GM21529 (cell line): Measurements from ENCODE around the gene SRRM3.
"Not testable (repeated sequence)": the region's sequence is repeated elsewhere in the genome, so short reads cannot be mapped to it uniquely, and the experiment has no call there.

Experiments used
- ATAC-seq: cut with Tn5 transposase; IDR thresholded peaks from one replicate; pipeline ENCODE4 v1.9.1; 2021; ENCODE audit not compliant: unreplicated experiment

Gene SRRM3

DNA sequence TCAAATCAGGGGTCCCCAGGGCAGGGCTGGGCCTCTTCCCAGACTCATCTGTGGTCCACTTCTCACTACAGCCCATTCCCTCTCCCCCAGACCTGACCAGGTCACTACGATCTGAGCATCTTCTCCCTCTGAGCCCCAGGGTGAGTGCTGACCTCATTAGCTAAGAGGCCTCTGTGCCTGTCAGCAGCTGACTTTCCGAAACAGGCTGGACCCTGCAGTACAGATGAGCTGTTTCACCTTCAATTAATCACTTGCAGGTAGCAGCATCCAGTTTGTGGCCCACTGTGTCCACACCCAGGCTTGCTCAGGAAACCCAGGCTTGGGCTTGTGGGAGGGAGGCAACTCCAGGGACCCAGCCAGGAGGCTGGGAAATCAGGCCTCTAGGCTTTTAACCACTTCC lies 24.3 kb downstream of the SRRM3 start:
- ATAC-seq, result no peak

DNA sequence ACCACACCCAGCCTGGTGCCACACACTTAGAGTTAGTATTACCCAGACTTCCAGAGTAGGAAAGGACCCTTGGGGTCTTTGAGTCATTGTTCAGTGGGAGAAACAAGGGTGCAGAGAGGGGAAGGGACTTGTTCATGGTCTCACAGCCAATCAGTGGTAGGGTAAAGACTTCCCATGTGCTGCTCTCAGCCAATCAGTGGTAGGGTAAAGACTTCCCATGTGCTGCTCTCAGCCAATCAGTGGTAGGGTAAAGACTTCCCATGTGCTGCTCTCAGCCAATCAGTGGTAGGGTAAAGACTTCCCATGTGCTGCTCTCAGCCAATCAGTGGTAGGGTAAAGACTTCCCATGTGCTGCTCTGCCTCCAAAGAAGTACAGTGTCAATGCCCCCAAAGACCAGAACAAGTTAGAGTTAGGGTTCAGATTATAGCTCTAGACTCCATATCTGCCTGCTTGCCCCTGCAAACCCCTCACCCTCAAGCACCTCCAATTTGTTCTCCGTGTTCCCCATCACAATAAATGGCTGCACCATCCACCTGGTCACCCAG lies 25.3 kb downstream of the SRRM3 start:
- ATAC-seq, result not testable (repeated sequence)

DNA sequence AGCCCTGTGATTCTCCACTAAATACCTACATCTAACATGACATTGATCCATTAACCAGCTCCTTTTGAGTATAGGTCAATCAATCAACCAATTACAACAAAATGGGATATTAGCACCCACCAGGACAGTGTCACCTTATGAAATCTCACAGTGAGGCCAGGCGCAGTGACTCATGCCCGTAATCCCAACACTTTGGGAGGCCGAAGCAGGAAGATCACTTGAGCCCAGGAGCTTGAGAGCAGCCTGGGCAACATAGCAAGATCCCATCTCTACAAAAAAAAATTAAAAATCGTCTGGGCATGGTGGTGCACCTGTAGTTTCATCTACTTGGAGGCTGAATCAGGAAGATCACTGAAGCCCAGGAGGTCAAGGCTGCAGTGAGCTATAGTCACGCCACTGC lies 28.5 kb downstream of the SRRM3 start:
- ATAC-seq, result no peak

DNA sequence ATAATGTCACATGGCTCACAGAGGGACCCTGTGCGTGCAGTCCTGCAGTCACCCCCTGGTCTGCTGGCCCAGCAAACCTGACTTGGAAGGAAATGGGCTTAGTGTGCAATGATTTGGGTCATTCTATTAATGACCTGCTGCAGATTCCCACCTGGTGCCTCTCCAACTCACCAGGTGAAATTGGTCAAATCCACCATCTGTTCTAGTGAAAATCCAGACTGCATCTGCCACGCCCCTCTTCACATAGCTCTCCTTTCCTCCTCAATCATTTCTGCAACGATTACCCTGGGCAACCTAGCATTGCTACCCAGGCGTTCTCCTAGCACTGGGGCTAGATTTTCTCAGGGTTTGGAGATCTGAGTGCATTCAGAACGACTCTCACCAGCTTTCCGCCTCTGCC lies 29.4 kb downstream of the SRRM3 start:
- ATAC-seq, result no peak

DNA sequence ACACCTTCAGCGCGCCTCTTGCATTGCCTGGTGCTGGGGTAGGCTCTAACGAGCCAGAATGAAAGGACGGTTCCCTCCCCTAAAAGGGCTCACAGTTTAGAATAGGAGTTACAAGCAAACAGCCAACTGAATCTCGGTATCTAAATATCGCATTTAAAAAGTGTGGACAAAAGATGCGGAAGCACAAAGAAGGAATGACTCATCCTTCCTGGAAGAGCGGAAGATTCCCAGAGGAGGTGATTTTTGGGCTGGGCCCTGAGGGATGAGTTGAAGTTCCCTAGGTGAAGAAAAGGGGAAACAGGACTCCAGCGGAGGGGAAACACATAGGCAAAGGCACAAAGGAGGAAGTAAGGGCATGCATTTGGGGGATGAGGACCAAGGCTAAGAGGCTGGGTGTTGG lies 29.9 kb downstream of the SRRM3 start:
- no peak for ATAC-seq

DNA sequence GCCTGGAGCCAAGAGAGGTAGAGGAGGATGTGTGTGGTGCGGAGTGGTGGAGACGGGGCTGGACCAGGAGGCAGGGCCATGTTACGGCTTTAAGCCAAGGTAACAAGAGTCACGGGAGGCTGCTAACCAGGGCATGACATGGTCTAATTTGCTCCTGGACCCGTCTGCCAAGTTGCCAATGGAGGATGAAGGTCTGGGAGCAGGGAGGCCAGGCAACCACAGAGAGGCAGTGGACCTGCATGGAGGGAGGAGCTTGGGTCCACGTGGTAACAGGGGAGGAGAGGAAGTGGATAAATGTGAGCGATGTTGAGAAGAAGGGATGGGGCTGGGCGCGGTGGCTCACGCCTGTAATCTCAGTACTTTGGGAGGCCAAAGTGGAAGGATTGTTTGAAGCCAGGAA lies 31.0 kb downstream of the SRRM3 start:
- ATAC-seq, result no peak

DNA sequence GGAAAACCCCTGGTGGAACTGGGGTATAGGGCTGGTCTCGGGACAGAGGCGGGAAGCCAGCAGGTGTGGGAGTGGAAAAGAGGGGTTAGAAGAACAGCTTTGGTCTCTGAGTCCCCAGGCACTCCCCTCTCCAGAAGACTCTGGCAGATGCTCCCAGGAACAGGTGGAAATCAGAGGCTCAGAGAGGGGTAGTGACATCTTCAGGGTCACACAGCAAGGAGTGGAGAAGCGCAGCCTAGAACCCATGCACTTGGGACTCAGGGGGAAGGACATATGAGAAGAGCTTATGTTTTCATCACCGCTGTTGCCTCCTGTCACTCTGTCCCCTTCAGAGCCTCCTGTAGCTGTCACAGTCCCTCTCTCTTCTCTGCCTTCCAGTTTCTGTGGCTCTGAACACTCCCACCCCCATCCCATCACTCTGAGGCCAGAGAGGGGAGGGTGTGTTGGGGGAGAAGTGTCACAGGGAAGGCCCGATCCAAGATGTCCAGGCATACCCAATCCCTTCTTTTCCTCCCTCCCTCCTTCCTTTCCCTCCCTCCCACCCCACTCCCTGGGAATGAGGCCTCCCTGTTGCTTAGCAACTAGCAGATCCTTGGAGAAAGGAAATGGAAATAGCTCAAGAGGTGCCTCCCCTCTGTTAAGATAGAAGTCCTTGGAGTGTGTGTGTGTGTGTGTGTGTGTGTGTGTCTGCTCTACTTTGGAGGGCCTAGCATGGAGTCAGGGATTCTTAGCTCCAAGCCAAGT lies 32.0 kb downstream of the SRRM3 start:
- no peak for ATAC-seq

DNA sequence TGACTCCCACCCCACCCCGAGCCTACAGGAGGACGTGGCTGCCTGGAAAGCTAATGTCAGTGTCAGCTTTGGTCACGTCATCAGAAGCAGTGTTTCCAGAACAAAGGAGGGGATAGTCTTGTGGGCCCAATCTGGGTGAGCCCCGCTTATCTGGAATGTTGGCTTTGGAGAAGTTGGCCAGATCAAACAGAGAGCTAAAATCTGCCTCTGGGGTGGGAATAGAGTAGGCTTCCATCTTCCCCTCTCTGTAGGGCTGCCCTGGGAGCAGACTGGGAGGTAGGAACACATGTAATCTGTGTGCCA lies 32.5 kb downstream of the SRRM3 start:
- ATAC-seq, result no peak

DNA sequence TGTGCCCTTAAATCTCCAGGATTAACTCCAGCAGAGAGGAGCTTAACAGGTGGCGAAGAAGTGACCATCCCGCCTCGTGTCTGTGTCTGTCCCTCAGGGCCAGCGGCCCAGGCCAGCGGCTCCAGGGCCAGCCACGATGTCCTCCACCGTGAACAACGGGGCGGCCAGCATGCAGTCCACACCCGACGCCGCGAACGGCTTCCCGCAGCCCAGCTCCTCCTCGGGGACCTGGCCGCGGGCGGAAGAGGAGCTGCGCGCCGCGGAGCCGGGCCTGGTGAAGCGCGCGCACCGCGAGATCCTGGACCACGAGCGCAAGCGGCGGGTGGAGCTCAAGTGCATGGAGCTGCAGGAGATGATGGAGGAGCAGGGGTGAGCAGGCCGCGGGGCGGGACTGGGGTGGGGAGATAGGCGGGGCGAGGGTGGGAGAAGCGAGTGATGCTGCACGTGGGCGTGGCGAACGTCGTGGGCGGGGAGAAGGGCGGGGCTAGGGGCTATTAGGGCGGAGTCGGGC lies 33.3 kb downstream of the SRRM3 start:
- peak; percentile 64 for ATAC-seq

DNA sequence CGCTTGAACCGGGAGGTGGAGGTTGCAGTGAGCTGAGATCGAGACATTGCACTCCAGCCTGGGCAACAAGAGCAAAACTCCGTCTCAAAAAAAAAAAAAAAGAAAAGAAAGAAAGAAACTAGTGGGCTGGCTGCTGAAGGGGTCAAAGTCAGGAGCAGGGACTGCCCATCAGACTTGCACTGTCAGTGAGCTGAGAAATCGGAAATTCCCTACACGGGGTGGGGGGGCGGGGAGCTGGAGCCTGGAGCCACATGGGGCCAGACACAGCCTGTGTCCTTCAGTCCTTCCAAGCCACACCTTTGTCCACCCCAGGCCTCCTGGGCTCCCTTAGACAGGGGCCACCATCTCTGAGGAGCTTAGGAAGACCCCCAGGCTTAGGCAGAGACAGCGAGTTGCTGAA lies 34.5 kb downstream of the SRRM3 start:
- no peak for ATAC-seq

DNA sequence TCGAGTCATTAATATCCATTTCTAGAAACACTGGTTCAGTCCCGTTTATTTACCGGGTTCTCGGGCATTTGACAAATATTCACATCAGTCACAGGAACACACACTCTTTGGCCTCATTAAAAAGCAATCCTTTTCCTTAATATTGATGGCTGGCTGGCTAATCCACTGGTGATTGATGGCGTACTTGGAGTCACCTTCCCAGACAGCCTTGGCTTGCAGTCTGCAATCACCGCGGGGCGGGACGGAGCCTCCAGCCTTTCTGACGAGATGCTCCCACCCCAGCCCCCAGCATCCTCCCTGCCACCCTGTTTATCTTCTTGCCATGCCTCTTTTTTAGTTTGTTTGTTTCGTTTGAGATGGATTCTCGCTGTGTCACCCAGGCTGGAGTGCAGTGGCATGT lies 36.6 kb downstream of the SRRM3 start:
- ATAC-seq, result no peak

DNA sequence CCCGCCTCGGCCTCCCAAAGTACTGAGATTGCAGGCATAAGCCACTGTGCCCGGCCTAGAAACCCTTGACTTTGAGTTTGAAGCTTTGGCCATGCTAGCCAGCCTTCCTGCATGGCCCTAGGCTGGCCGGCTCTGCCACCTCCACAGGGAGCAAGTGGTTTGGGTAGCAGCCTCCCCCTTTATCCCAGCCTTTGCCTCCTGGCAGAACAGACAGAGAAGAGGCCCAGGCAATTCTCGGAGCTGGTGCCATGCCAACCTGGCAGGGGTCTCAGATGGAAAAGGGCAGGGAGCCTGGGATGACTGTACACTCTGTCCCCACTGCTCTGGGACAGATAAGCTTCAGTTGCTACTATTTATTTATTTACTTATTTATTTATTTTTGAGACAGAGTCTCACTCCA lies 39.4 kb downstream of the SRRM3 start:
- no peak for ATAC-seq

DNA sequence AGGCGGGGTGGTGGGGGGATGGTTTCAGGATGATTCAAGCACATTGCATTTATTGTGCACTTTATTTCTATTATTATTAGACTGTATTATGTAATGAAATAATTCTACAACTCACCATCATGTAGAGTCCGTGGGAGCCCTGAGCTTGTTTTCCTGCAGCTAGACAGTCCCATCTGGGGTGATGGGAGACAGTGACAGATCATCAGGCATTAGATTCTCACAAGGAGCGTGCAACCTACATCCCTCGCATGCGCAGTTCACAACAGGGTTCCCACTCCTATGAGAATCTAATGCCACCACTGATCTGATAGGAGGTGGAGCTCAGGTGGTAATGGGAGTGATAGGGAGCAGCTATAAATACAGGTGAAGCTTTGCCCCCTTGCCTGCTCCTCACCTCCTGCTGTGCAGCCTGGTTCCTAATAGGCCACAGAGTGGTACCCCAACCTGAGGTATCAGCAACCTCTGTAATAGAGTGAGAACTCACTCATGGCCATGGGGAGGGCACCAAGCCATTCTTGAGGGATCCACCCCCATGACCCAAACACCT lies 40.9 kb downstream of the SRRM3 start:
- not testable (repeated sequence) for ATAC-seq

DNA sequence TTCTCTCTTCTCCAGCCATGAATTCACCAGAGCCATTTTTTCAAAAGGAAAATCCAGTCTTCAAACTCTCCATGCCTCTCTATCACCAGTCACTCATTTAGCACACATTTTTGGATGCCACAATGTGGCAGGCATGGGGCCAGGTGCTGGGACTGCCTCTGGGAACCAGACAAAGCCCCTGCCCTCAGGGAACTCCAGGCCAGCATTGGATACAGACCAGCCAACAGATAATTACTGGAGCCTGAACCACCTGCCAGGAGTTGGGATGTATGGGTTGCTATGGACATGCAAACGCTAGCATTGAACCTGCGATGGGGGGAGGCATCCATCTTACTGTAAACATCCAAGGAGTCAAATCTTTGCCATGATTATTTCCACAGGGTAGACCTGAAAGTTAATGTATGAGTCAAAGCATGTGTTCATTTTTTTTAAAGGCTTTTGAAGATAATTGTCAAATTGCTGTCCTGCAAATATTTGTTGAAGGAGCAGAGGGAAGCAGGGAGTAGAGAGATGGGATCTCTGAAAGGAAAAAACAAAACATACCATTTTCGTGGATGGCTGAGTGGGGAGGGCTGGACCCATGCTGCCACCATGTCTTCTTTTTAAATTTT lies 43.2 kb downstream of the SRRM3 start:
- no peak for ATAC-seq

DNA sequence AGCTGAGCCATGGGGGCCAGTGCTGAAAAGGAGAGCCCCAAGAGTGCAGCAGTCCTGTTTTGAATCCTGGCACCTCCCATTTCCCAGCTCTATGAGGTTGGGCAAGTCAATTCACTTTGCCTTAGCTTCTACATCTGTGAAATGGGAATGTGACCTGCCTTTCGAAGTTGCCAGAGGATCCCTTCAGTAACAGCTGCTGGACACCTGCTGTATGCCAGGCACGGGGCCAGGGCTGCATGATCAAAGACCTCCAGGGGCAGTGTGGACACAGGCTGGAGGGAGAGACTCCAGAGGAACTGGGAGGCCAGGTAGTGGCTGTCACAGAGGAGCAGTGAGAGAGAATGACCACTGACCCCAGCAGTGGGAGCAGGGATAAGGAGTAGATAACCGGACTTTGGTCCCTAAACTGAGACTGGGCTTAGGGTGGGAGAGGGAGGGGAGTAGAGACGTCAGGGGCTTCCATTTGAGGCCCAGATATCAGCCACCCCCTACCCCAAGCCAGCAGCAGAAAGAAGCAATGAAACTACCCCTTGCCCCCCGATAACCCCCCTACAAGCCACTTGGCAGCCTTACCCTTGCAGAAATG lies 45.2 kb downstream of the SRRM3 start:
- ATAC-seq, result no peak

DNA sequence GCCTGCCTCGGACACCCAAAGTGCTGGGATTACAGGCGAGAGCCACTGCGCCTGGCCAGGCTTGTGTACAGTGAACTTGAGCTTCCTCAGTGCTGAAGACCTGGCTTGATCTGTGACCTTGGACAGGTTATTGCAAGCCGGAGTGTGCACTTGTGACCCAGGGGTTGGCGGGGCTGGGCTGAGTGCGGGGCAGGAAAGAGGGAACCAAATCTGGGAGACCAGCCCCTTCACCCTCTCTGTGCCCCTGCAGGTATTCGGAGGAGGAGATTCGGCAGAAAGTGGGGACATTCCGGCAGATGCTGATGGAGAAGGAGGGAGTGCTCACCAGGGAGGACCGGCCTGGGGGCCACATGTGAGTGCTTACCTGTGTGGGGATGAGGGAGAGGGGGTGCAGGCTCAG lies 46.2 kb downstream of the SRRM3 start:
- ATAC-seq, result no peak

DNA sequence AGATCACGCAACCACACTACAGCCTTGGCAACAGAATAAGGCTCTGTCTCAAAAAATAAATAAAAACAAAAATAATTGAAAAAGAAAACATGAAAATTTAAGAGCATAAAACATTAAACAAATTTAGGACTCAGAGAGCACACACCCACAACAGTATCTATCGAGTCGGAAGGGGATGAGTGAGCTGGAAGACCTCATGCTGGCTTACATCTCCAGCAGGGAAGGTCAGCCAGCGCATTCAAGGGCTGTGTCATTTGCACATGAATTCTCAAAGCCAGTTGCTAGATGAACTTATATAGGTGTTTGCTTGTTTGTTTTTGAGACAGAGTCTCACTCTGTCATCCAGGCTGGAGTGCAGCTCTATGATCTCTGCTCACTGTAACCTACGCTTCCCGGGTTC lies 50.3 kb downstream of the SRRM3 start:
- ATAC-seq, result no peak

DNA sequence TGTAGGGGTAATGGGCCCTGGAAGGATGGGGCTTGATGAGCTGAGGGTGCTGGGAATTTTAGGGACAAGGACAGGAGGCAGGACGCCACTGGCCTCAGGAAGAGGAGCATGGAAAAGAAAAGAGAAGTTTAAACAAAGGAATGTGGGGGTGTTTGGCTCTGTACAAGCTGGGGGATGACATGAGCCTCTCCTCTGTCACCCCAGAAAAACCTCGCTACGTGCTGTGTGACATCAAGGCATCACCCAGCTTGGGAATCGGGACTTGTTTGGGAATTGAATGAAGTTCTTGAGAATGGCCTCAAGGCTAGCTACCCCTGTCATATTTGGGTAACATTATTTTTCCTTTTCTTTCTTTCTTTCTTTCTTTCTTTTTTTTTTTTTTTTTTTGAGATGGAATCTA lies 53.1 kb downstream of the SRRM3 start:
- ATAC-seq, result no peak

DNA sequence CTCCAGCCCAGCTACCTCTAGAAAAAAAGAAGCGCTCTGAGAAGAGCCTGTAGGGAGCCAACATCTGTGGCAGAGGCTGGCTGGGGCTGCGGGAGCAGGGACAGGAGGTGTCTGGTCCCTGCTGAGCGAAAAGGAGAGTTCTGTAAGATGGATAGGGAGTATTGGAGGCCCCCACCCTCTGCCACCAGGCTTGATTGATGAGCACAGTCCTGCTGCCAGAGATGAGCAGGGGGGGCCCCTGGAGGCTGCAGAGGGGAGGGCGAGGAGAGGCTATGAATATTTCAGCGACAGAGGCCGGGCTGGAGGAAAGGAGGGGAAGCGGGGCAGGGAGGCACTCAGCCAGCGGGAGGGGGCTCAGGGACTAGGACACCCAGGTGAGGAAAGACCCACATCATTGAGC lies 56.3 kb downstream of the SRRM3 start:
- ATAC-seq, result no peak

DNA sequence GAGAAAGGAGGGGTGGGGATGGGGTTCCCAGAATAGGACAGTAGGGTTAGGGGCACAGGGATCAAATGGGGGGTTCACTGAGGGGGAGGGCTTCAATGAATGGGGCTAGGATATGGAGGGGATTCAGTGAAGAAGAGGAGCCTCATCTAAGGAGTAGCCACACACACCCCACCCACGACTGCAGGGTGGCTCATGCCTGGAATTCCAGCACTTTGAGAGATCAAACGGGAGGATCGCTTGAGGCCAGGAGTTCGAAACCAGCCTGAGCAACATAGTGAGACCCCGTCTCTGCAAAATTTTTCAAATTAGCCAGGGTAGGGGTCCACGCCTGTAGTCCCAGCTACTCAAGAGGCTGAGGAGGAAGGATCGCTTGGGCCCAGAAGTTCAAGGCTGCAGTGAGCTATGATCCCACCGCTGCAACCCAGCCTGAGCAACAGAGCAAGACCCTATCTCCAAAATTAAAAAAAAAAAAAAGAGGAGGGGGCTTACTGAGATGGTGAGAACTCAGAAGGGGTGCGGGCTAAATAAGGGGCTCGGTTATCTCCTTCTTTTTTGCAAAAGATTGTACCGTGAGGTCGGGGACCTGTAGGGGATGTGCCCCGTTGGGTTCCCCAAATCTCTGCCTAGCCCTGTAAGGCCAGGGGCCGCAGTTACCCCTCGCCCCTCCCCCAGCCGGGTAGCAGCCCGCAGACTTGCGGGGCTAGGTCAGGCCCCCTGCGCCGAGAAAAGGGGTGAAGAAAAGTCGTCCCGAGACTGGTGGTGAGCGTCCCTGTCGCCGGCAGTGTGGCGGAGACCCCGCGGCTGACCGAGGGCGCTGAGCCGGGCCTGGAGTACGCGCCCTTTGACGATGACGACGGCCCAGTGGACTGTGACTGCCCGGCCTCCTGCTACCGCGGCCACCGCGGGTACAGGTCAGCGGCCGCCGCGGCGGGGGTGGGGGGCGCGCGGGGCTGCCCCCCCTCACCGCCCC lies 57.7 kb downstream of the SRRM3 start:
- ATAC-seq, result no peak

DNA sequence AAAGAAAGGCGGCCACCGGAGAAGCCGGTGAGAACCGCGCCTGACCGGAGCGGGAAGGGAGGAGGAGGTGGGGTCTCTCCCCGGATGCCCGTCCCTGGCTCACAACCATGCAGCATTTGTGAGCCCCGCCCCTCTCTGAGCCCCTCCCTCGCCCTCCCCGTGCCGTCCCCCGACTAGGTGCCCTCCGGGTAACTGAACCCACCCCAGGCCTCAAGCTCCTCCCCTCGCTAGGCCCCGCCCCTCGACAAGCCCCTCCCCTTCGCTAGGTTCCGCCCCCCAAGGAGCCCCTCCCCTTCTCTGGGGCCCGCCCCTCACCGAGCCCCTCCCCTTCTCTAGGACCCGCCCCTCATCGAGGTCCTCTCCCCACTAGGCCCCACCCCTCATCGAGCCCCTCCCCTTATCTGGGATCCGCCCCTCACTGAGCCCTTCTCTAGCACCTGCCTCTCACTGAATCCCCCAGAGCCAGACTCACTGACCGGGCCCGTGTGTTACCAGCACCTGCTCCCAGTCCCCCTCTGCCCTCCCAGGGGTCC lies 58.5 kb downstream of the SRRM3 start:
- no peak for ATAC-seq
